ENCODE results near the gene C19orf67.
"Not testable (repeated sequence)": the region's sequence is repeated elsewhere in the genome, so short reads cannot be mapped to it uniquely, and the experiment has no call there.

C19orf67 gene

DNA sequence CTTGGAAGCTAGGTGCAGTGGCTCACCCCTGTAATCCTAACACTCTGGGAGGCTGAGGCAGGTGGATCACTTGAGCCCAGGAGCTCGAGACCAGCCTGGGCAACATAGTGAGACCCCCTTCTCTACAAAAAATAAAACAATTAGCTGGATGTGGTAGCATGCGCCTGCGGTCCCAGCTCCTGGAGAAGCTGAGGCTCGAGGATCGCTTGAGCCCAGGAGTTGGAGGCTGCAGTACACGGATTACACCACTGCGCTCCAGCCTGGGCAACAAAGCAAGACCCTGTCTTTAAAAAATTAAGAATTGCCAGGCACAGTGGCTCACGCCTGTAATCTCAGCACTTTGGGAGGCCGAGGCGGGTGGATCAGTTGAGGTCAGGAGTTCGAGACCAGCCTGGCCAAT lies 34.6 kb downstream of the C19orf67 start:
- H3K36me3 ChIP-seq (ENCODE audit: control insufficient read depth in 1 of 2, insufficient read depth in 2 of 2, low read length in 2 of 2): peaks cover 0 to 10% of the 10 kb centered on the region in 2 donors
- H3K27me3 ChIP-seq (ENCODE audit: control insufficient read depth in 1 of 2, insufficient read depth in 2 of 2, low read length in 2 of 2); H3K27ac ChIP-seq (ENCODE audit: low read depth, low read length); H3K4me3 ChIP-seq (ENCODE audit: low read depth in 1 of 2, low read length in 2 of 2); H3K9ac ChIP-seq (ENCODE audit: low read depth in 1 of 2, low read length in 2 of 2); H3K9me3 ChIP-seq (ENCODE audit: control insufficient read depth in 1 of 2, low read length in 2 of 2); H3K4me1 ChIP-seq (ENCODE audit: control insufficient read depth in 1 of 2, insufficient read depth in 2 of 2, low read length in 2 of 2): not testable (repeated sequence)

DNA sequence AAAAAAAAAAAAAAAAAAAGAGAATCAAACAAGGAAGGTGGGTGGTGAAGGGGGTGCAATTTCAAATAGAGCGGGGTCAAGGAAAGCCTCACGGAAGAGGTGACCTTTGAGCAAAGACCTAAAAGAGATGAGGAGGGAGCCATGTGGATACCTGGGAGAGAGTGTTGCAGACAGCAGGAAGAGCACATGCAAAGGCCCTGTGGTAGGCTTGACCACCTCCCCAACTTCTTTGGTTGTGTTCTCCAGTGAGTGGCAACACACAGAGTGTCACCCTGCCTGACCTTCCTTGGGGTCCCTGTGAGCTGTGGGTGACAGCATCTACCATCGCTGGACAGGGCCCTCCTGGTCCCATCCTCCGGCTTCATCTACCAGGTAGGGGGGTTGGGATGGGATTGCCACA lies 35.1 kb downstream of the C19orf67 start:
- Histone ChIP-seq H3K4me3 (ENCODE audit: low read depth in 1 of 2, low read length in 2 of 2) (no peak overlapping the region), H3K4me1 (ENCODE audit: control insufficient read depth in 1 of 2, insufficient read depth in 2 of 2, low read length in 2 of 2) (no peaks in the 10 kb centered on the region), H3K9me3 (ENCODE audit: control insufficient read depth in 1 of 2, low read length in 2 of 2) (no peaks in the 10 kb centered on the region), H3K9ac (ENCODE audit: low read depth in 1 of 2, low read length in 2 of 2) (no peak overlapping the region), H3K27me3 (ENCODE audit: control insufficient read depth in 1 of 2, insufficient read depth in 2 of 2, low read length in 2 of 2) (no peaks in the 10 kb centered on the region), H3K27ac (ENCODE audit: low read depth, low read length) (no peak overlapping the region), H3K36me3 (ENCODE audit: control insufficient read depth in 1 of 2, insufficient read depth in 2 of 2, low read length in 2 of 2) (peaks cover 0 to 11% of the 10 kb centered on the region in 2 donors)

- H3K9ac ChIP-seq (ENCODE audit: low read depth in 1 of 2, low read length in 2 of 2): no peak overlapping the region
These were observed 37.0 kb downstream of the C19orf67 start for GRCh38 chr19:14048443-14049153.

DNA sequence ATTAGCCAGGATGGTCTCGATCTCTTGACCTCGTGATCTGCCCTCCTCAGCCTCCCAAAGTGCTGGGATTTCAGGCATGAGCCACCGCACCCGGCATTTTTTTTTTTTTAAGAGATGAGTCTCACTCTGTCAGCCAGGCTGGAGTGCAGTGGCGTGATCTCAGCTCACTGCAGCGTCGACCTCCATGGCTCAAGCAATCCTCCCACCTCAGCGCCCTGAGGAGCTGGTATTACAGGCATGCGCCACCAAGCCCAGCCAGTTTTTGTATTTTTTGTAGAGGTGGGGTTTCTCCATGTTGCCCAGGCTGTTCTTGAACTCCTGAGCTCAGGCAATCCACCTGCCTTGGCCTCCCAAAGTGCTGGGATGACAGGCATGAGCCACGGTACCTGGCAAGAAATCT lies 37.7 kb downstream of the C19orf67 start:
- not testable (repeated sequence) for H3K4me3 ChIP-seq (ENCODE audit: low read depth in 1 of 2, low read length in 2 of 2); H3K4me1 ChIP-seq (ENCODE audit: control insufficient read depth in 1 of 2, insufficient read depth in 2 of 2, low read length in 2 of 2); H3K9me3 ChIP-seq (ENCODE audit: control insufficient read depth in 1 of 2, low read length in 2 of 2); H3K27me3 ChIP-seq (ENCODE audit: control insufficient read depth in 1 of 2, insufficient read depth in 2 of 2, low read length in 2 of 2); H3K27ac ChIP-seq (ENCODE audit: low read depth, low read length); H3K9ac ChIP-seq (ENCODE audit: low read depth in 1 of 2, low read length in 2 of 2)
- H3K36me3 ChIP-seq (ENCODE audit: control insufficient read depth in 1 of 2, insufficient read depth in 2 of 2, low read length in 2 of 2): peaks cover 0 to 11% of the 10 kb centered on the region in 2 donors

More at GRCh38 chr19:14048443-14049153, 37.0 kb downstream of the C19orf67 start:
- Histone ChIP-seq H3K36me3 (ENCODE audit: control insufficient read depth in 1 of 2, insufficient read depth in 2 of 2, low read length in 2 of 2) (peaks cover 0 to 11% of the 10 kb centered on the region in 2 donors), H3K27me3 (ENCODE audit: control insufficient read depth in 1 of 2, insufficient read depth in 2 of 2, low read length in 2 of 2) (no peaks in the 10 kb centered on the region), H3K27ac (ENCODE audit: low read depth, low read length) (no peak overlapping the region), H3K4me1 (ENCODE audit: control insufficient read depth in 1 of 2, insufficient read depth in 2 of 2, low read length in 2 of 2) (no peaks in the 10 kb centered on the region), H3K4me3 (ENCODE audit: low read depth in 1 of 2, low read length in 2 of 2) (no peak overlapping the region), H3K9me3 (ENCODE audit: control insufficient read depth in 1 of 2, low read length in 2 of 2) (no peaks in the 10 kb centered on the region)

DNA sequence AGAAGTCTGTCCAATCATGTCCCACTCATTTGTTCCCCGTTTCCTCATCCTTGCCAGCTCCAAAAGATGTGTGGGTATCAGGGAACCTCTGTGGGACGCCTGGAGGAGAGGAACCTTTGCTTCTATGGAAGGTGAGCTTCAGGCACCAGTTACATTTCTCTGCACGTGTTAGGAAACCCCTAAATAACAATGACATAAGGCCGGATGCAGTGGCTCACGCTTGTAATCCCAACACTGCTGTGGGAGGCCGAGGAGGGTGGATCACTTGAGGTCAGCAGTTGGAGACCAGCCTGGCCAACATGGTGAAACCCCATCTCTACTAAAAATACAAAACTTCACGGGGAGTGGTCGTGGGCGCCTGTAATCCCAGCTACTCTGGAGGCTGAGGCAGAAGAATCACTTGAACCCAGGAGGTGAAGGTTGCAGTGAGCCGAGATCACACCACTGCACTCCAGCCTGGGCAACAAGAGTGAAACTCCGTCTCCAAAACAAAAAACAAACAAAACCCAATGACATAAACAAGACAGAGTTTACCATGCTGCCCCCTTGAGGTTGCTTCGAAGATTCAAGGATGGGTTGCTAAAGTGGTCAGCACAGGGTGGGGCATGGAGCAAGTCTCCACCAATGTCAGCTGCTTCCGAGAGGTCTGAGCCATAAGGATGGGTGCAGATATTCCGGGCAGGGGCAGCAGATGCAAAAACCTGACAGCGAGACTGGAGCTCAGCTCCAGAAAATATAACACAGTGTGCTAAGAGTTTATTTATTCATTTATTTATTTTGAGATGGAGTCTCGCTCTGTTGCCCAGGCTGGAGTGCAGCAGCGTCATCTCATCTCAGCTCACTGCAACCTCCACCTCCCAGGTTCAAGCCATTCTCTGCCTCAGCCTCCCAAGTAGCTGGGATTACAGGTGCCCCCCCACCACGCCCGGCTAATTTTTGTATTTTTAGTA lies 42.6 kb downstream of the C19orf67 start:
- H3K27me3 ChIP-seq (ENCODE audit: control insufficient read depth in 1 of 2, insufficient read depth in 2 of 2, low read length in 2 of 2); H3K4me3 ChIP-seq (ENCODE audit: low read depth in 1 of 2, low read length in 2 of 2); H3K9ac ChIP-seq (ENCODE audit: low read depth in 1 of 2, low read length in 2 of 2); H3K9me3 ChIP-seq (ENCODE audit: control insufficient read depth in 1 of 2, low read length in 2 of 2); H3K4me1 ChIP-seq (ENCODE audit: control insufficient read depth in 1 of 2, insufficient read depth in 2 of 2, low read length in 2 of 2); H3K27ac ChIP-seq (ENCODE audit: low read depth, low read length); H3K36me3 ChIP-seq (ENCODE audit: control insufficient read depth in 1 of 2, insufficient read depth in 2 of 2, low read length in 2 of 2): not testable (repeated sequence)

DNA sequence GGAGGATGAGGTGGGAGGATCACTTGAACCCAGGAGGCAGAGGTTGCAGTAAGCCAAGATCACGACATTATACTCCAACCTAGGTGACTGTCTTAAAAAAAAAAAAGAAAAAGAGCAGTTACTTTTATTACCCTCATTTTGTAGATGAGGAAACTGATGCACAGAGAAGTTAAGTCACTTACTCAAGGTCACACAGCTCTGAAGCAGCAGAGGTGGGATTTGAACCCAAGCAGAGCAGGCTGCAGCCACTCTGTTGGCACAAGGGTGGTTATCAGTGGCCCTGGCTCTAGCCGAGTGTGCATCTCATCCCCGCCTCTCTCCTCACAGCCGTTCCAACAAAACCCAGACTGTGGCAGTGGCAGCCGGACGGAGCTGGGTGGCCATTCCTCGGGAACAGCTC lies 46.4 kb downstream of the C19orf67 start:
- Histone ChIP-seq H3K36me3 (ENCODE audit: control insufficient read depth in 1 of 2, insufficient read depth in 2 of 2, low read length in 2 of 2) (no peaks in the 10 kb centered on the region), H3K4me1 (ENCODE audit: control insufficient read depth in 1 of 2, insufficient read depth in 2 of 2, low read length in 2 of 2) (peaks cover 0 to 9% of the 10 kb centered on the region in 2 donors), H3K9ac (ENCODE audit: low read depth in 1 of 2, low read length in 2 of 2) (no peak overlapping the region), H3K27ac (ENCODE audit: low read depth, low read length) (no peak overlapping the region), H3K27me3 (ENCODE audit: control insufficient read depth in 1 of 2, insufficient read depth in 2 of 2, low read length in 2 of 2) (no peaks in the 10 kb centered on the region), H3K9me3 (ENCODE audit: control insufficient read depth in 1 of 2, low read length in 2 of 2) (no peaks in the 10 kb centered on the region), H3K4me3 (ENCODE audit: low read depth in 1 of 2, low read length in 2 of 2) (no peak overlapping the region)

DNA sequence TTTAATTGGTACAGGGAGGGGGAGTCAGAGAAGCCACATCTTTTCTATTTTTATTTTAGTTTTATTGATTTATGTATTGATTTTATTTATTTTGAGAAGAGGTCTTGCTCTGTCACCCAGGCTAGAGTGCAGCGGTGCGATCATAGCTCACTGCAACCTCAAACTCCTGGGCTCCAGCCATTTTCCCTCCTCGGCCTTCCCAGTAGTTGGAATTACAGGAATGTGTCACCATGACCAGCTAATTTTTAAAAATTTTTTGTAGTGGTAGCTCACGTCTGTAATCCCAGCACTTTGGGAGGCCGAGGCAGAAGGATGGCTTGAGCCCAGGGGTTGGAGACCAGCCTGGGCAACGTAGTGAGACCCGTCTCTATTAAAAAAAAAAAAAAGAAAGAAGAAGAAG lies 49.9 kb downstream of the C19orf67 start:
- H3K4me1 ChIP-seq (ENCODE audit: control insufficient read depth in 1 of 2, insufficient read depth in 2 of 2, low read length in 2 of 2): no peaks in the 10 kb centered on the region
- H3K9me3 ChIP-seq (ENCODE audit: control insufficient read depth in 1 of 2, low read length in 2 of 2): no peaks in the 10 kb centered on the region
- no peaks in the 10 kb centered on the region for H3K27me3 ChIP-seq (ENCODE audit: control insufficient read depth in 1 of 2, insufficient read depth in 2 of 2, low read length in 2 of 2)
- H3K27ac ChIP-seq (ENCODE audit: low read depth, low read length): no peak overlapping the region
- no peak overlapping the region for H3K9ac ChIP-seq (ENCODE audit: low read depth in 1 of 2, low read length in 2 of 2)
- no peak overlapping the region for H3K4me3 ChIP-seq (ENCODE audit: low read depth in 1 of 2, low read length in 2 of 2)
- H3K36me3 ChIP-seq (ENCODE audit: control insufficient read depth in 1 of 2, insufficient read depth in 2 of 2, low read length in 2 of 2): no peaks in the 10 kb centered on the region

- not testable (repeated sequence) for H3K27me3 ChIP-seq (ENCODE audit: control insufficient read depth in 1 of 2, insufficient read depth in 2 of 2, low read length in 2 of 2); H3K4me3 ChIP-seq (ENCODE audit: low read depth in 1 of 2, low read length in 2 of 2); H3K4me1 ChIP-seq (ENCODE audit: control insufficient read depth in 1 of 2, insufficient read depth in 2 of 2, low read length in 2 of 2); H3K36me3 ChIP-seq (ENCODE audit: control insufficient read depth in 1 of 2, insufficient read depth in 2 of 2, low read length in 2 of 2); H3K9ac ChIP-seq (ENCODE audit: low read depth in 1 of 2, low read length in 2 of 2); H3K27ac ChIP-seq (ENCODE audit: low read depth, low read length); H3K9me3 ChIP-seq (ENCODE audit: control insufficient read depth in 1 of 2, low read length in 2 of 2)
These were observed 50.4 kb downstream of the C19orf67 start for GRCh38 chr19:14035159-14035558.

DNA sequence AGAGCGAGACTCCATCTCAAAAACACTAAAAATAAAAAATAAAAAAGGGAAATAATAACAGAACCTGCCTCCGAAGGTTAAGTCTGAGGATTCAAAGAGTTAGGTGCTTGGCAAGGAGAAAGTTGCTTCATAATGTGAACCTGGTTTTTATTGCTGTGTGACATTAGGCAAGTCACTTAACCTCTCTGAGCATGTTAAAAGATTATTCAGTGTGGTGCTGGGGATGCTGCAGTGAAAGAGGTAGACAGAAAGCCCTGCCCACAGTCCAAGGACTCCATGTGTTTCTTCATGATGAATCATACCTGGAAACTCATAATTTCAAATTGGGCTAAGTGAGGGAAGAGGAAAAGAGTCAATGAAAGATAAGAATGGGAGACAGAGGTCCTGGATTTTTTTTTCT lies 51.6 kb downstream of the C19orf67 start:
- Histone ChIP-seq H3K4me1 (ENCODE audit: control insufficient read depth in 1 of 2, insufficient read depth in 2 of 2, low read length in 2 of 2) (no peaks in the 10 kb centered on the region), H3K27ac (ENCODE audit: low read depth, low read length) (no peak overlapping the region), H3K36me3 (ENCODE audit: control insufficient read depth in 1 of 2, insufficient read depth in 2 of 2, low read length in 2 of 2) (no peaks in the 10 kb centered on the region)

DNA sequence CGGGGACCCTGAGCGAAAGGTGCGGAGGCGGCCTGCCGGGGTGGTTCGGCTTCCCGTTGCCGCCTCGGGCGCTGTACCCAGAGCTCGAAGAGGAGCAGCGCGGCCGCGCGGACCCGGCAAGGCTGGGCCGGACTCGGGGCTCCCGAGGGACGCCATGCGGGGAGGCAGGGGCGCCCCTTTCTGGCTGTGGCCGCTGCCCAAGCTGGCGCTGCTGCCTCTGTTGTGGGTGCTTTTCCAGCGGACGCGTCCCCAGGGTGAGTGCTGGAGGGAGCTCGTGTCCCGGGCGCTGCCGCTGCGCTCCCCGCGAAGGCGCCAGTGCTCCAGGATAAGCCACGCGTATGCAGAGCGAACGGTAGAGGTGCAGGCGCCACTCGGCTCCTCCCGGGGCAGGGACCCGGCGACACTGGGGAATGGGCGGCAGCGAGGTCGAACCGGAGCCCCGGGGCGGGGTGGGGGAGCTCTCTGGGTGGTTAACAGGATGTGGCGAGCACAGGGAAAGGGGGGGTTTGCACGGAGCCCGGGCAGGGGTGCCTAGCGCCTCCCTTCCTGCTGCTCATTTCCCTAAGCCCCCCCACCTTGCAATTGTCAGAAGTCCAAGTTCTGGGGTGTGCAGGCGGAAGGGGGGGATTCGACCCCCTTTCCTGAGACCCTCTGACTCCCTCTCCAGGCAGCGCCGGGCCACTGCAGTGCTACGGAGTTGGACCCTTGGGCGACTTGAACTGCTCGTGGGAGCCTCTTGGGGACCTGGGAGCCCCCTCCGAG lies 53.7 kb downstream of the C19orf67 start, which contains the start of gene IL27RA:
Gene IL27RA (plus strand): TSS at position 44 of the 762 bp plus-strand sequence. CDS start 111 bp downstream, at position 155.
- H3K4me1 ChIP-seq (ENCODE audit: control insufficient read depth in 1 of 2, insufficient read depth in 2 of 2, low read length in 2 of 2): no peaks in the 10 kb centered on the region
- no peaks in the 10 kb centered on the region for H3K9me3 ChIP-seq (ENCODE audit: control insufficient read depth in 1 of 2, low read length in 2 of 2)
- no peaks in the 10 kb centered on the region for H3K36me3 ChIP-seq (ENCODE audit: control insufficient read depth in 1 of 2, insufficient read depth in 2 of 2, low read length in 2 of 2)
- H3K4me3 ChIP-seq (ENCODE audit: low read depth in 1 of 2, low read length in 2 of 2): peak within 1 kb of the TSS; percentile 74 to 81
- H3K27ac ChIP-seq (ENCODE audit: low read depth, low read length): peak within 1 kb of the TSS; percentile 73
- peak within 1 kb of the TSS; percentile 67 to 78 for H3K9ac ChIP-seq (ENCODE audit: low read depth in 1 of 2, low read length in 2 of 2)
- H3K27me3 ChIP-seq (ENCODE audit: control insufficient read depth in 1 of 2, insufficient read depth in 2 of 2, low read length in 2 of 2): no peaks in the 10 kb centered on the region

More for the DNA sequence above, 51.6 kb downstream of the C19orf67 start:
- Histone ChIP-seq H3K4me3 (ENCODE audit: low read depth in 1 of 2, low read length in 2 of 2) (no peak overlapping the region), H3K27me3 (ENCODE audit: control insufficient read depth in 1 of 2, insufficient read depth in 2 of 2, low read length in 2 of 2) (no peaks in the 10 kb centered on the region), H3K9ac (ENCODE audit: low read depth in 1 of 2, low read length in 2 of 2) (no peak overlapping the region), H3K9me3 (ENCODE audit: control insufficient read depth in 1 of 2, low read length in 2 of 2) (no peaks in the 10 kb centered on the region)
